ENCODE results near the gene LCNL1.

The LCNL1 gene

DNA sequence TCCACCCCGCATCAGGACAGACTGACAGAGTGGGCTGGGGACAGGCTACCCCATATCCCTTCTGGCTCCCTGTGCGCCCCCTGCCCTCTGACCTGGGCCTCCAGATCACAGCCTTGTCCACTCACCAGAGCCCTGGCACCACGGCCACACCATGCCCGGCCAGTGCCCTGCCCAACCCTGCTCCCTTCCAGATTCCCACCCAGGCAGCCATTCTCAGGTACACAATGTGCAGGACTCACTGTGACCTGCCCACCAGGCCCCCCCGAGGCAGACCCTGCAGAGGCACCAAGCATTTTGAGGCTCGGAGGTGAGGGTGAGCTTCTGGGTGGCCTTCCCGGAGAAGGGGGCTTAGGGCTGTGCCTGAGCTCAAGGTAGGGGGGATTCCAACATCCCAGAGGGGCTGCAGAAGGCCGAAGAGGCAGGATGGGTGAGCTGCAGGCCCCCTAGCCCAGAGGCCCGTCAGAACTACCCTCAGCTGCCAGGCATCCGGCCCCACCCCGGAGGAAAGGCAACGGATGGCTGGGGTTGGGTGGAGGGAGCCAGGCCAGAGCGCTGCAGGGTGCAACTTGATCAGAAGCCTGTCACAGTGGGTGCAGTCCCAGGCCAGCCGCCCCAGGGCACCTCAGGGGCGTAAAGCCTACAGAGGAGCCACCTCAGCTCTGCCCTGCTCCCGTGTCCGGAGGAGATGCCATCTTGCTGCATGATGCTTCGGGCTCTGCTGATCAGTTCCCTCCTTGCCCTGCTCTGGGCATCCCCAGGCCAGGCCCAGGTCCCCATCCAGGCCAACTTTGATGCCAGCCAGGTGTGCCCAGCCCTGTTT is at the start of gene LCNL1:
Gene LCNL1, plus strand, starts transcription at position 762 of the 820 bp plus-strand sequence. CDS start 594 bp downstream, outside the sequence.
- in situ Hi-C loops (cut with MboI; ENCODE audit: low sequenced_read_pairs), result no loop called here

DNA sequence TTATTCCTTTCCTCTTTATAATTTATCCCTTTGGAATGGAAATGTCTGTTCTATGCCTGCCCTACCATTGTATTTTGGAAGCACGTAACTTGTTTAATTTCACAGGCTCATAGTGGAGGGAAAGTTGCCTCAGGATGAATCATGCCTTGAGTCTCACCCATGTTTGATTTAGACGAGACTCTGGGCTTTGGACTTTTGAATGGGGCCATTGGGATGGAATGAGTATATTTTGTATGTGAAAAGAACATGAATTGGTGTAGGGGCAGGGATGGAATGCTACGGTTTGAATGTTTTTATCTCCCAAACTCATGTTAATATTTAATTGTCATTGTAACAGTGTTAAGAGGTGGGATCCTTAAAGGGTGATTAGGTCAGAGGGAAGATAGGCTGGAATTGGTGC is 48.5 kb upstream of the LCNL1 start:
- in situ Hi-C loops (cut with MboI; ENCODE audit: low sequenced_read_pairs), result no loop called here

DNA sequence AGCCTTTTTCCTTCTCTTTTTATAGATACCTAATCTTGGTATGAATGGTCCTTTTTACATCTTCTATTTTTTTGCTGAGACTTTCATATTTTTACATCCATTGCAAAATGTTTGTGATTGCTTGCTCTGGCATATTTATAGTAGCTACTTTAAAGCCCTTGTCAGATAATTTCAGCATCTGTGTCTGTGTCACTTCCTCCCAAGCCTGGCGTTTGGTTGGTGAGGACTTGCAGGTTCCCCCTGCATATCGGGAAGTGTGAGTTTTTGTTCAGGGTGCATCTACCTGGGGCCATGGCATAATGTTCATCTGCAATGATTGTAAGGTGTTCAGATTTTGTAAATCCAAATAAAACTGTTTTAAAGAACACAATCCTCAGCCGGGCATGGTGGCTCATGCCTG is 47.1 kb upstream of the LCNL1 start:
- in situ Hi-C loops (cut with MboI; ENCODE audit: low sequenced_read_pairs), result no loop called here

DNA sequence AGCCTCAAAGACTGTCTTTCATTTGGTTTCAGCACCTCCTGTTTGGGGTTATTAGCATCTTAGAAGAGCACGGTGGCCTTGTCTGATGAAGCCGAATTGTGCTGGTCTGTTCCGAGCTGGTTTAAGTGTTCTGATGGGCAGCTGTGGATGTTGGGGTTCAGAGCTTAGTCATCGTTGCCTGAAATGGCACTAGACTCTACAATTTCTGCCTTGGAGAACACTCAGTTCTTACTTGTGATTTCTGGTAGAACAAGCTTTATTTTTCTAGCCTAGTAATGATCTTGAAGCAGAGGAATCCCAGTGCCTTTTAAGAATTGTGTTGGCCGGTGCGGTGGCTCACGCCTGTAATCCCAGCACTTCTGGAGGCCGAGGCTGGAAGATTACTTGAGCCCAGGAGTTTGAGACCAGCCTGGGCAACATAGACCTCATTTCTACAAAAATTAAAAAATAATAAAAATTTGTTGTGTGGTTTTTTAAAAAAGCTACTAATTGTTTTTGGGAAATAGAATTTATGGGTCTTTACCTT is 46.1 kb upstream of the LCNL1 start:
- in situ Hi-C loops (cut with MboI; ENCODE audit: low sequenced_read_pairs), result no loop called here

DNA sequence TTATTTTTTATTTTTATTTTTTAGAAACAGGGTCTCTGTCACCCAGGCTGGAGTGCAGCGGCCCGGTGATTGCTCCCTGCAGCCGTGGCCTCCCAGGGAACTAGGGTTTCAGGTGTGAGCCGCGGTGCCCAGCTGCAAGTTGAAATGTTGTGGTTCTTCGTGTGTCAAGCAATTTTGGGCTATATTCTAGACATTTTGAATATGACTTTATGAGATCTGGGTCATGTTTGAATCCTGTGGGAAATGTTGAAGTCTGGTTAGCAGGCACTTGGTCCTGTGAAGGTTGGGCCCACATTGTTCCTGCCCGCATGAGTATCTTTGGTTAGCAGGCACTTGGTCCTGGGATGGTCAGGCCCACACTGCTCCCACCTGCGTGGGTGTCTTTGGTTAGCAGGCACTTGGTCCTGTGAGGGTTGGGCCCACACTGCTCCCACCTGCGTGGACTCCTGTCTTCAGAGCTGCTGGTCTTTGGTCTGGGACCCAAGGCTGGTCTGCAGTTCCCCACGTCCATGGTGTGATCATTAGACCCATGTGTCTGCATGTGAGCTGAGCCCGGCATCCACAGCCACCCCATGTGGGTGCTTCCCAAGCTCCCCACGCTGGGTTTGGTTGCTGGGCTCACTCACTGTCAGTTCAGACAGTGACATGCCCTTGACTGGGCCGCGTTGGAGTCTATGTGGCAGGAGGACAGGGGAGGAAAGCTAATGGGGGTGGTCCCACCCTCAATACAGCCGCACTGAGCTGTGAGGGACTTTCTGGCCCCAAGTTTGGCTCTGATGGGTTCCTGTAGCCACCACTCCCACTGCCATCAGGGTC is 45.4 kb upstream of the LCNL1 start:
- in situ Hi-C loops (cut with MboI; ENCODE audit: low sequenced_read_pairs), result no loop called here

DNA sequence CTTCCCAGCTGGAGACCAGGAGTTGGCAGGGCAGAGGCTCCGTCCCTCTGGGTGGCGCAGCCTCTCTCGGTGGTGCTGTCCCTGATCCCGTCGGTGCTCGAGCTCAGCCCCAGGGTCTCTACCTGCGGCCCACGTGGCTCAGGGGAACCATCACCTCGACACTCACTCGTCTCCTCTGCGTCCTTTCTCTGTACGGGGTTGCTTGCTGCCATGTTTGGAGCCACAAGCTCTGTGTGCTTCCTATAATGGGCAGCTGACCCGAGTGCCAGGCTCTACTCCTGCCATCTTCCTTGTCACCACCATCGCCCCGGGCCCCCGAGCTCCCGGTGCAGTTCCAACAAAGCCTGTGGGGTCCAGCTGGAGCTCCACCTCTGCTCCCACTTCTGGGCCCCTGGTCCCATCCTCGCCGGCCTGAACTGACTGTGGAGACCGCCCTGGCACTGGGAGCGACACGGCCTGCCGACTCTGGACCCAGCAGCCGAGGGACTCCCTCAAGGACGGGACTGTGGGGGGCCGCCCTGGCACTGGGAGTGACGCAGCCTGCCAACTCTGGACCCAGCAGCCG is 43.3 kb upstream of the LCNL1 start:
- in situ Hi-C loops (cut with MboI; ENCODE audit: low sequenced_read_pairs), result no loop called here

DNA sequence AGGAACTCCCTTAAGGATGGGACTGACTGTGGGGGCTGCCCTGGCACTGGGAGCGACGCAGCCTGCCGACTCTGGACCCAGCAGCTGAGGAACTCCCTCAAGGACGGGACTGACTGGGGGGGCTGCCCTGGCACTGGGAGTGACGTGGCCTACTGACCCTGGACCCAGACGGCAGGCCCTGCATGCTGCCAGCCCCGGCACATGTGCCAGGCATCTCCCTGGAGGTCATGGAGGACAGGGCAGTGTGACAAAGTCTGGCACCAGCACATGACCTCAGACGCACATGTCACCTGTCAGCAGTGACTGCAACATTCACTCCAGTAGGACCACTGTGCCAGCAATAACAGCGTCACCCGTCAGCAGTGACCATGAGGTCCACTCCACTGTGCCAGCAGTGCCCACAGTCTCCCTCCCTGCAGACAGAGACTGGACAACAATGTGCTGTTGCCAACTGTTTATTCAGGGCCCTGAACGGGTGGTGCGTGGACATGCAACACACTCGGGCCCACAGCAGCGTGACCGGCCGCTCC is 42.7 kb upstream of the LCNL1 start:
- in situ Hi-C loops (cut with MboI; ENCODE audit: low sequenced_read_pairs), result no loop called here

DNA sequence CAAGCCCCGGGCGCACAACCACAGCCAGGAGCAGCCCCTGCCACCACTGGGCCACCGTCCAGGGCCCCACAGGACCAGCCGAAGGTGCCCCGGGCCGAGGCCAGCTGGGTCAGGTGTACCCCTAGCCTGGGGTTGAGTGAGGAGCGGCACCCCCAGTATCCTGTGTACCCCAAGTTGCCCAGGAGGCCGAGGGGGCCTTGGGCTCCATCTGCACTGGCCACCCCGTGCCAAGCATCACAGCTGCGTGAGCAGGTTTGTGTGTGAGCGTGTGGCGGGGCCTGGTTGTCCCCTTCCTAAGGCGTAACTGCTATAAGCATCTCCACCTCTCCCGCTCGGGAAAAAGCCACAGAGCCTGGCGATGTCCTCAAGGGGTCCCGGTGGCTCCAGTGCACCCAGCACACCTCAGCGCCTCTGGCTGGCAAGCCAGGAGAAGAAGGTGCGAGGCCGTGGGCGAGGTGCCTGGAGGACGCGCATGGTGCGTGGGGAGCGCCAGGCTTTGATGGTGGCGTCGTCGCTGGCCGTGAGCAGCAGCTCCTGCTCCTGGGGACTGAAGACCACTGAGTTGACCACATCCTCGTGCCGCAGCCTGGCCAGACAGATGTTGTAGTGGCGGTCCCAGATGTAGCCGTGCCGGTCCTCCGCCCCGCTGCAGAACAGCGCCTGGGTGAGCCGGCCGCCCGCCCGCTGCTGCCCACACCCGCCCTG is 42.1 kb upstream of the LCNL1 start:
- in situ Hi-C loops (cut with MboI; ENCODE audit: low sequenced_read_pairs), result no loop called here

DNA sequence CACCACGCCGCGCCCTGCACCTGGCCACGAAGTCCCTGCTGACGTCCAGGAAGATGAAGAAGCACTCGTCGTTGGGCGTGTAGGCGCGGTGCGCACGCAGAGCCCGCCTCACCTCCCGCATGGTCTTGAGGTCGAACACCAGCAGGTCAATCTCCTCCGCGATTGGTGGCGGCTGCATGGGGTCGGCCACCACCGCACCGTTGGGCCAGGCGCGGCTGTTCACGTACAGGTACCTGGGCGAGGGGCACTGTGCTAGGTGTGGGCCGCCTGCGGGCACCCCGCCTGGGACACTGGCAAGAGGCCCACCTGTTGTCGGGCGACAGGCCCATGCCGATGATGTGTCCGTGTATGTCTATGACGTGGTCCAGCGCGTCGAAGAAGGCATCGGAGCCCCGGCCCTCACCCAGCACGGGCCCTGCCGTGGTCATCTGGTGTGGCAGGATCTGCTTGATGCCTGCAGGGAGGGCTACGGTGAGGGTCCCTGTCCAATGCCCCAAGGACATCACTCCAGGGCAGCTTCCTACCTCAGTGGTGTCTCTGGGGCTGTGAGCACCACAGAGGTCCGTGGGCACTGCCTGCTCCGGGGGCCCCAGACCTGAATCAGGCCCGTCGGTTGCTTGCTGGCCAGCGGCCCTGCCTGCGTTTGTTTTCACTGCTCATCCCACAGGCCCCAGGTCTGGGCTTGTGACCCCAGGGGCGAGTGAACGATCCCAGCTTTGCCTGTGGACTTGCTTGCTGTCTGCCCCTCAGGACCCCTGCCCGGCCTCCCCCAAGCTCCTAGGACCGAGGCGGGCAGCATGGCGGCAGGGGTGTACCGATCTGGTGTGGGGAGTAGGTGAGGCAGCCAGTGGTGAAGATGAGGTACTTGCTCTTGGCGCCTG is 41.3 kb upstream of the LCNL1 start:
- in situ Hi-C loops (cut with MboI; ENCODE audit: low sequenced_read_pairs), result no loop called here

DNA sequence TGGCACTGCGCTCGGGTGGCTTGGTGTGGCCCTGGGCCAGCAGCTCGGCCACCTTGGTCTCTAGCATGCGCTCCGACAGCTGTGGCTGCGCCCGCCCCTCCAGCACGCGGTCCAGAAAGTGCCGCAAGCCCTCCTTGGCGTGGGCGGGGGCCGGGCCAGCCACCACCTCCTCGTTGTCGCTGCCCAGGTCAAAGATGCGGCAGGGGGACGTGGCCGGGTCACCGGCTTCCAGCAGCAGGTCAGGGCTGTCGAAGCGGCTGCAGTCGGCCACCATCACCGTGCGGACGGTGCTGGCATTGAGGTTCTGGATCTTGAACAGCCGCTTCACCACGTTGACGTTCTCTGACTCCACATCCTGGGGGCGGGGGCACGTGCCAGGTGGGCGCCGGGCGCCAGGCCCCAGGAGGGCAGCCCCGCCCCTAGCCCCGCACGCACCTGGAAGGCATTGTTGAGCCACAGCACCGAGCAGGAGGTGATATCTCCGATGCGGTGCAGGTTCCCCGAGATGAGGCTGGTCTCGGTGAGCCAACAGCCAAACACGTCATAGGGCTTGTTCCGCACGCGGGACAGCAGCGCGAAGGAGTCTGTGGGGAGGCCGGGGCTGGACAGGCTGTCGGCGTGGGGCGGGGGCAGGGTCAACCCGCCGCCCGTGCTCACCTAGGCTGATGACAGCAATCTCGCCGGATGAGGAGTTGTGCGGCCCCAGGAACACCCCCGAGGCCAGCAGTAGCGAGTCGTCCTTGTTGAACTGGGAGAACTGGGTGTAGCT is 40.5 kb upstream of the LCNL1 start:
- in situ Hi-C loops (cut with MboI; ENCODE audit: low sequenced_read_pairs), result no loop called here

DNA sequence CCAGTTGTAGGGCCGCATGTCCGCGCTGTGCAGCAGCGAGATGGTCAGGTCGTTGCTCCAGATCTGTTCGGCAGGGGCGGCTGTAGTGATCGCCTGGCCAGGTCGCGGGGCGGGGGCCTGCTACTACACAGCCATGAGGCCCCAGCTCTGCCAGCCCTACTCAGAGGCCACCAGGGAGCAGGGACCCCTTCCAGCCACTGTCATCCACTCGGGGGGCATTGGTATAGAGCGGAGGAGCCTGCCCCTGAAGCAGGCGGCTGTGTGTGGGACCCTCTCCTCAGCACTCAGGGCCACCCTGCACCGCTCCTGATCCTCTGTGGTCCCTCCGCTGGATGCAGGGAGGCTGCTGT is 39.9 kb upstream of the LCNL1 start:
- in situ Hi-C loops (cut with MboI; ENCODE audit: low sequenced_read_pairs), result no loop called here

DNA sequence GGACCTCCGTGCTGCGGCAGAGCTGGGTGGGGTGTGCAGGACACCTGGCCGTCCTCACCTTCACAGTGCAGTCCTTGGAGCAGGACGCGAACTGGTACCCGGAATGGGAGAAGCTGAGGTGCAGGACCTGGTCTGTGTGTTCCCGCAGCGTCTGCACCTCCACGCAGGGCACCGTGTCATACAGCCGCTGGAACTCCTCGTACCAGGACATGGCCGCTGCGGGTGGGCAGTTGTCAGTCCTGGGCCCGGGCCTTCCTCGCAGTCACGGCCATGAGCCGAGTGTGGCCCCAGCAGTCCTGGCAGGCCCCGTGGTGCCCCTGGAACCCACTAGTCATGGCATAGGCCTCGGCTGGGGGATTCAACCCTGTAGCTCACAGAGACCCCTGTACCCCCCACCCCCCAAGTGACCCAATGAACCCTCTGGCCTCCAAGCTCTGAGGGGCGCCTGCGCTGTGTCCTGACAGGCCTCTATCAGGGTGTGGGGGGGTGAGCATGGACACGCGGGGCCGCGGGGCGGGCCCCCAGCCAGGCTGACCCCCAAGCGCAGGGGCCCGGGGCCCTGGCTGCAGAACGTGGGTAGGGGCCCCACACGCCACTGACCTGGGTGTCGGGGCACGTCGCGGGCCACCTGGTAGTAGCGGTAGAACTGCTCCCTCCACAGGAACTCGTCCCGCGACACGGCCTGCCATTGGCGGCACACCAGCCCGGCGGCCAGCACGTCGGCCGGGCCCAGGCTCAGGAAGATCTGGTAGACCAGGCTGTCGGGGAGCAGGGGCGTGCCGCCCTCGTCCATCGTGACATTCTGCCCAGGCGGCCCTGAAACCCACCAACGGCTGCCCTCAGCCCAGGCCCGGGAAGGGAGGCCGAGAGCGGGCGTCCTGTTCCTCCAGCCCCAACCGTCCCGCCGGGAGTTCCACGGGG is 39.2 kb upstream of the LCNL1 start:
- in situ Hi-C loops (cut with MboI; ENCODE audit: low sequenced_read_pairs), result no loop called here

DNA sequence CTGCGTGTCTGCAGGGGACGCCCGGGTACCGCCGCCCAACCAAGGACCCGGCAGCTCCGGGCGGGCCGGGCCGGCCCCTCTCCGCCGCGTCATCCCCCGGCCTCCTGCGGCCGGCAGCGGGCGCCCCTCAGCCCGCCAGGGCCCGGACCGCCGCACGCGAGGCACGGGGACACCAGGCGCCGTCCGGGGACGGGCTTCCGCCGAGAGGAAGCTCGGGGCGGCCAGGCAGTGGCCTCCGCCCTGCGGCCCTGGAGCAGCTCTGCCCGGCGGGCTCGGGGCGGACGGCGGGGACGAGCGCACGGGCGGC is 38.6 kb upstream of the LCNL1 start:
- in situ Hi-C loops (cut with MboI; ENCODE audit: low sequenced_read_pairs), result no loop called here

DNA sequence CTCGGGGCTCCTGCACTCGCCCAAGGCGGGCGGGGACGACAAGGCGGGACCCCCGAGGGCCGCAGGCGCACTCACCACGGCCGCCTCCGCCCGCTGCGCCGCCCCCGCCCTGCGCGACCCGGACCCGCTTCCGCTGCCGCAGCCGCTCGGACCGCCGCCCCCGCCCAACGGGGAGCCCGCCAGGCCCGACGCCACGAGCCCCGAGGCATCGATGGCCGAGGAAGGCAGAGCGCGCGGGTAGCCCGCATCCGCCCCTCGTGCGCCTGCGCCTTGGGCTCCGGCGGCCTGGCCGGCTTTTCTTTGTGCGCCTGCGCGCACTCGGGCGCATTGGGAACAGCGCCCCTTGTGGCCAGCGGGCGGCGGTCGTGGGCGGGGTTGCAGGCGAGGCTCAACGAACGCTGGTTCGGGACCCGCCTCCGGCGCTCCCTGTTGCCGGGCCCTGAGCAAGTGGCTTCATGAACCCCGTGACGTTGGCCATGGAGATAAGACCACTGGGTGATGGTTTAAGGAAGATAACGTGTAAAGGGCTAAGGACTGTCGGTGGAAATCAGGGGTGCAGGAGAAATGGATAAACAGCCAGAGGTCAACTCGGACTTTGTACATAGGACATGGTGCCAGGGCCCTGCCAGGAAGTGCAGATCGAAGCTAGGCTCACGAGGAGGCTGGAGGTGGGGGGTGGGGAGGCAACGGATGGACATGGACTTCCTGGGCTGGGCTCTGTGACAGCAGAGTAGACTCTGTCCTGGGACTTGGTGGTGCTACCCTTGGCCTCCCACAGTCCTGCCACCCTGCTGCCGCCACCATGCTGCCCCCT is 38.1 kb upstream of the LCNL1 start, which contains the start of the genes C8G and FBXW5:
Gene C8G, plus strand, starts transcription at position 725 of the 814 bp plus-strand sequence. Its CDS starts 78 bp downstream, at position 803.
Gene FBXW5, minus strand, starts transcription at position 220 of the 814 bp plus-strand sequence. CDS start 655 bp downstream, outside the sequence.
- in situ Hi-C loops (cut with MboI; ENCODE audit: low sequenced_read_pairs), result no loop called here

DNA sequence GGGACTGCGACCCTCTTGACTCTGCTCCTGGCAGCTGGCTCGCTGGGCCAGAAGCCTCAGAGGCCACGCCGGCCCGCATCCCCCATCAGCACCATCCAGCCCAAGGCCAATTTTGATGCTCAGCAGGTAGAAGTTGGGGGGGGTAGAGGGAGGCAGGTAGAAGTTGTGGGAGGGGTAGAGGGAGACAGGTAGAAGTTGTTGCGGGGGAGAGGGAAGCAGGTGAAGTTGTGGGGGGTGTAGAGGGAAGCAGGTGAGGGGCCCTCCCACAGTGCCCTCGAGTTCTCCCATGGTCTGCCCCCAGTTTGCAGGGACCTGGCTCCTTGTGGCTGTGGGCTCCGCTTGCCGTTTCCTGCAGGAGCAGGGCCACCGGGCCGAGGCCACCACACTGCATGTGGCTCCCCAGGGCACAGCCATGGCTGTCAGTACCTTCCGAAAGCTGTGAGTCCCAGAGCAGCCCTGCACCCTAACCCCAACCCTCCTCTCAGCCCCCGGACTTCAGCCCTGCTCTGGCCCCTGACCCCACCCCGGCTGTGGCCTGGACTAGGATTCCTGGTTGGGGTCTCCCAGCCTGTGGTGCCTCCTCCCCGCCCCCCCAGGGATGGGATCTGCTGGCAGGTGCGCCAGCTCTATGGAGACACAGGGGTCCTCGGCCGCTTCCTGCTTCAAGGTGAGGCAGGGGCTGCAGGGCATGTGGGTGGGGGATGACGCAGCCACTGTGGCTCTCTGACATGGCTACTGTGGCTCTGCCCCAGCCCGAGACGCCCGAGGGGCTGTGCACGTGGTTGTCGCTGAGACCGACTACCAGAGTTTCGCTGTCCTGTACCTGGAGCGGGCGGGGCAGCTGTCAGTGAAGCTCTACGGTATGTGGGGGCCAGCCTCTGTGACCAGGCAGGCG is 37.2 kb upstream of the LCNL1 start:
- in situ Hi-C loops (cut with MboI; ENCODE audit: low sequenced_read_pairs), result no loop called here

Data from HL-60/S4 treated with phorbol 12-myristate 13-acetate at 8.2 ng/mL for 4 days and 3 days (cell line).